Activated CD8-positive, alpha-beta memory T cell treated with anti-CD3 and anti-CD28 coated beads, Interleukin-2, amount 50 U/mL, for 4 hours (primary cell): ENCODE measurements around the gene CKM.
"Not testable (repeated sequence)": the region's sequence is repeated elsewhere in the genome, so short reads cannot be mapped to it uniquely, and the experiment has no call there.

Experiments
- DNase-seq: peaks from one replicate; pipeline ENCODE4 v3.0.0-alpha.2; 2020

Gene CKM

GRCh38 chr19:45283443-45284033, 39.1 kb downstream of the CKM start:
- DNase-seq: no peak

GRCh38 chr19:45280471-45280961, 42.2 kb downstream of the CKM start:
- no peak for DNase-seq

- no peak for DNase-seq
Observed at GRCh38 chr19:45279587-45280192, 43.0 kb downstream of the CKM start.

- no peak for DNase-seq
Observed at GRCh38 chr19:45278087-45278486, 44.6 kb downstream of the CKM start.

GRCh38 chr19:45276284-45276687, 46.4 kb downstream of the CKM start:
- DNase-seq: no peak

GRCh38 chr19:45275370-45275971, 47.2 kb downstream of the CKM start:
- no peak for DNase-seq

GRCh38 chr19:45273521-45273855, 49.2 kb downstream of the CKM start:
- DNase-seq: no peak

- DNase-seq: no peak
Observed at GRCh38 chr19:45271735-45272108, 51.0 kb downstream of the CKM start.

GRCh38 chr19:45271098-45271734, 51.5 kb downstream of the CKM start:
- DNase-seq: no peak

GRCh38 chr19:45269939-45270338, 52.7 kb downstream of the CKM start:
- DNase-seq: not testable (repeated sequence)

- no peak for DNase-seq
Observed at GRCh38 chr19:45267296-45267695, 55.4 kb downstream of the CKM start.

- no peak for DNase-seq
Observed at GRCh38 chr19:45265375-45265774, 57.3 kb downstream of the CKM start.

- DNase-seq: no peak
Observed at GRCh38 chr19:45264781-45265317, 57.8 kb downstream of the CKM start.

GRCh38 chr19:45263013-45263412, 59.7 kb downstream of the CKM start:
- DNase-seq: no peak

- DNase-seq: no peak
Observed at GRCh38 chr19:45262570-45262969, 60.1 kb downstream of the CKM start.

GRCh38 chr19:45258862-45259261, 63.8 kb downstream of the CKM start:
- DNase-seq: no peak

GRCh38 chr19:45256836-45257235, 65.8 kb downstream of the CKM start:
- no peak for DNase-seq
